Motor neuron (in vitro differentiated cells): ENCODE results near the gene FAM72B. TPM values are rescaled to one million over a fixed set of nuclear protein-coding genes. Genes with fewer than 3 reads are reported as not detected.
"Not testable (repeated sequence)": the region's sequence is repeated elsewhere in the genome, so short reads cannot be mapped to it uniquely, and the experiment has no call there.

Experiments used
- ATAC-seq, 8 experiments: fragments of 200-7000 bp; cut with Tn5 transposase; replicated peaks in 6 of 8; 2 replicates each; pipeline ENCODE4 v1.8.0; 2021; ENCODE audit warnings: mild to moderate bottlenecking in 8 of 8, moderate library complexity in 8 of 8
- H3K27ac ChIP-seq, 2 donors: fragments of 250-450 bp; sonication (Bioruptor Pico); 2 replicates each; pipeline ENCODE4 v1.9.0; 2021; ENCODE audit warnings: antibody characterized with exemption in 2 of 2, mild to moderate bottlenecking in 2 of 2, moderate library complexity in 1 of 2
- H3K4me1 ChIP-seq, 2 donors: fragments of 250-450 bp; sonication (Bioruptor Pico); replicated peaks in 1 of 2; 2 replicates each; pipeline ENCODE4 v1.6.1; 2021; ENCODE audit warnings: antibody characterized with exemption in 2 of 2, mild to moderate bottlenecking in 2 of 2, moderate library complexity in 1 of 2
- H3K4me3 ChIP-seq, 5 donors: fragments of 250-450 bp; sonication (Bioruptor Pico); 2 replicates each; pipeline ENCODE4 v1.9.0; 2021; ENCODE audit warnings: antibody characterized with exemption in 5 of 5, mild to moderate bottlenecking in 5 of 5, moderate library complexity in 4 of 5
- WGBS, 10 experiments: fragments of 450-650 bp; shearing (Covaris generic); methylation state at CpG; one replicate each; pipeline ENCODE4 v1.0.0; 2022; 5-methylcytosine and 5-hydroxymethylcytosine counted together
- in situ Hi-C, 9 experiments: fragments of 400-800 bp; cut with MboI; loops; one replicate each; pipeline ENCODE4 v1.15.0; 2021; ENCODE audit warnings: low sequenced_read_pairs in 9 of 9, low pct_unique_long_range_greater_than_20kb in 2 of 9; ENCODE audit not compliant: unreplicated experiment in 9 of 9
- total RNA-seq, 8 experiments: library from RNA; unstranded; fragments of 300-600 nt; gene quantifications; 2 replicates each; pipeline versions ENCODE4 v1.2.3 to v1.2.4, GENCODE V29; 2022

FAM72B gene
- total RNA-seq, 8 experiments from 2014 or later: 0.71 to 12.6 (median 4.8) TPM

DNA sequence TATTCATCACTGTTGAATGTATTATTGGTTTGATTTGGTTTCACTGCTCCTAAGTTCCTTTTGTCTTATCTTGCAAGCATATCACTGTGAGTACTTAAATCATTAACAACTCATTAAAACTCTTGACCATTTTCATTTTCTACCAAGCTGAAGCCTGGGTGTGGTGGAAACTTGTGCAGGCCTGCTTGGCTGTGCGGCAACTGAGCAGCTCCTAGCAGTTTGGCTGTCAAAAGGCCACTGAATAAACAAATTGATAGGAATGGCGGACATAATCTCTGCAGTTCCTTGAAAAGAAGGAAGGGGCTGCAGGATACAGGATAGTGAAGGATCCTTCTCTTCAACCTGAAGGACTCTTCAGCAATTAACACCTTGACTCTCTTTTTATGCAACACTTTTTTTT, 26.6 kb upstream of the FAM72B start:
- H3K4me3 ChIP-seq, H3K27ac ChIP-seq, in situ Hi-C loops, H3K4me1 ChIP-seq: not testable (repeated sequence)
- ATAC-seq: peak in 2 of 8 experiments; percentile 19 to 45
- 100% methylated on average over 1 of the region's 2 CpGs; no CpG with 5 or more reads in 9 of the 10 experiments for WGBS, 10 experiments

DNA sequence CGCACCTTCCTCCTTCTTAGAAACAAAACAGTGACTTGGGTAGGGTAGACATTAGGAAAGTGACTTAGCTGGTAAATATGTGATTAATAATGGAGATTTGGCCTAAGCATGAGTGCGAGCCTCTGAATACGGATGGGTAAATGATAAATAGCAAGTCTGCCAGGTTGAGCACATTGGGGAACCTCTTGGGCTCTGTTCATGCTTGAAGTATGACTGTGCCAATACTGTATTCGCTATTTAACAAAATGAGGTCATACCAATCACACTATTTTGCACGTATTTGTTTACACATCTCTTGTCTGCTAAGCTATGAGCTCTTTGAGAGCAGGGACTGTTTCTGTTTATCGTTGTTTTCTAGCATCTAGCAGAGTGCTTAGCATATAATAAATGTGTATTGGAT, 24.2 kb upstream of the FAM72B start:
- H3K4me1 ChIP-seq, H3K27ac ChIP-seq, in situ Hi-C loops, H3K4me3 ChIP-seq: not testable (repeated sequence)
- ATAC-seq: peak in 1 of 8 experiments; percentile 22
- WGBS, 10 experiments: no CpG with 5 or more reads among the region's 6 CpGs

DNA sequence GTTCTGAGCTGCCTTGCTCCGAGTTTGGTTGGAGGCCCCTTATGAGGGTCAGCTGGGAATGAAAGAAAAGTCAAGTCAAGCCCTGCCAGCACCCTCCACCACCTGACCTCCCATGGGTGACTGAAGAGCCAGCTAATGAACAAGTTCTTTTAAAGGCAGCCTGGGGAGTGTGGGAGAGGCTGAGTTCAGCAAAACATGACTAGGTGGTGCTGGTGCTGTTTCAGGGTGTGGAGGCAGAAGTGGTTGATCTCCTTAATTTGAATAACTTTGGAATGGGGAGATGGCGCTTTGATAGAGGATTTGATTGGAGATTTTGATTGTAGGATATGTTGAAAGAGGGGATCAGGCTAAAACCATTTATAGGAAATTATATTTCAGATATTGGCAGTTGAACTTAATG, 23.2 kb upstream of the FAM72B start:
- H3K4me1 ChIP-seq, in situ Hi-C loops, H3K4me3 ChIP-seq, H3K27ac ChIP-seq: not testable (repeated sequence)
- ATAC-seq: peak in 2 of 8 experiments; percentile 64 to 68
- no CpG with 5 or more reads among the region's 2 CpGs for WGBS, 10 experiments

DNA sequence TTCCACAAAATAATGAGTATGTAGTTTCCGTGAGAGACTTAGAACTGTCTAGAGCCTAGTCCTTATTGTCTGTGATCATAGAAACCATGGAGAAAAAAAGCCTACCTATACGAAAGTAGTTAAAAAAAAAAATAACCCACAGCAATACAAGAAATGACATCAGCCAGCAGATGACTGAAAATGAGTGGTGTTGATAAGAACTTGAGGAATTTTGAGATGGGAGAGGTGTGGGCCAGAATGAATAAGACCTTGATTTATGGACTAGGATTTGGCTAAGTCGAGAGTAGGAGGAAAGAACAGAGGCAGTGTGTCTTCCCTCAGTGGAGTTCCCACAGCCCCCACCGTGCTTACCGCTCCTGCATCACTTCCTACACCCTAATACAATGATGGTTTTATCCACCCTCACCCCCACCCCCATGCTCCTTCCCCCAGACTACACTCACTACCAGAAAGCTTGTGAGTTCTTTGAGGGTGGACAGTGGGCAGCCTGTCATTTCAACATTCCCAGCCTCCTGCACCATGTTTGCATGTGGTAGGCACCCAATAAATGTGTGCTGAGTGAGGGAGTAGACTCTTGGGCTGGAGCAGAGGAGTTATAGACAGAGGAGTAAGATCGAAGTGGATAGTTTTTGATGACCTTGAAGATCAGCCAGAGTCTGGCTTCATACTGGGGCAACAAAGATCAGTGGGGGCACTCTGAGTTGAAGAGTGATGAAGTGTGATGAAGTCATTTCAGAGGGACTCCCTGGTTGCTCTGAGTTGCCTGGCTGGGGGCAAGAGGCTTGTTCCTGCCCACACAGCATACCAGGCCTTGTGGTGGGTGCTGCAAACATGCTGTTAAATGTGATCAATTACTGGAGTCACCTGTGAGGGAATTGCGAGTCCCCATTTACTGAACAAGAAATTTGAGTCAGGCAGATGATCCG, 21.9 kb upstream of the FAM72B start:
- ATAC-seq: peak in 1 of 8 experiments; percentile 14
- H3K27ac ChIP-seq, H3K4me3 ChIP-seq, H3K4me1 ChIP-seq, in situ Hi-C loops: not testable (repeated sequence)
- WGBS, 10 experiments: no CpG with 5 or more reads among the region's 8 CpGs

DNA sequence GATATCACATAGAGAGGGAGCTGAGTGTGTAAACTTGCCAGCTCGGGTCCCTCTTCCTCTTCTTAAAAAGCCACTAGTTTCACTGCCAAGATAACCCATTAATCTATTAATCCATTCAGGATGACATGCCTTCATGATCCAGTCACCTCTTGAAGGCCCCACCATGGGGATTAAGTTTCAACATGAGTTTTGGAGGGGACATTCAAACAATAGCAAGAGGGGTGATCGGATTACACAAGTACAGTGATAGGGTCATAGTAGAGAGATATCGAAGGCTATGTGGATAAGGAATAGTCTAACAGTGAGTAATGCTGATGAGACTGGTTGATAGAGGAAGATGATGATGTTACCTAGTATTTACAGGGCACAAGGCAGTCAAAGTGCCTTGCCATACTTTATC, 18.8 kb upstream of the FAM72B start:
- in situ Hi-C loops, H3K4me1 ChIP-seq, H3K27ac ChIP-seq, ATAC-seq, H3K4me3 ChIP-seq: not testable (repeated sequence)
- no CpG with 5 or more reads among the region's 3 CpGs for WGBS, 10 experiments

DNA sequence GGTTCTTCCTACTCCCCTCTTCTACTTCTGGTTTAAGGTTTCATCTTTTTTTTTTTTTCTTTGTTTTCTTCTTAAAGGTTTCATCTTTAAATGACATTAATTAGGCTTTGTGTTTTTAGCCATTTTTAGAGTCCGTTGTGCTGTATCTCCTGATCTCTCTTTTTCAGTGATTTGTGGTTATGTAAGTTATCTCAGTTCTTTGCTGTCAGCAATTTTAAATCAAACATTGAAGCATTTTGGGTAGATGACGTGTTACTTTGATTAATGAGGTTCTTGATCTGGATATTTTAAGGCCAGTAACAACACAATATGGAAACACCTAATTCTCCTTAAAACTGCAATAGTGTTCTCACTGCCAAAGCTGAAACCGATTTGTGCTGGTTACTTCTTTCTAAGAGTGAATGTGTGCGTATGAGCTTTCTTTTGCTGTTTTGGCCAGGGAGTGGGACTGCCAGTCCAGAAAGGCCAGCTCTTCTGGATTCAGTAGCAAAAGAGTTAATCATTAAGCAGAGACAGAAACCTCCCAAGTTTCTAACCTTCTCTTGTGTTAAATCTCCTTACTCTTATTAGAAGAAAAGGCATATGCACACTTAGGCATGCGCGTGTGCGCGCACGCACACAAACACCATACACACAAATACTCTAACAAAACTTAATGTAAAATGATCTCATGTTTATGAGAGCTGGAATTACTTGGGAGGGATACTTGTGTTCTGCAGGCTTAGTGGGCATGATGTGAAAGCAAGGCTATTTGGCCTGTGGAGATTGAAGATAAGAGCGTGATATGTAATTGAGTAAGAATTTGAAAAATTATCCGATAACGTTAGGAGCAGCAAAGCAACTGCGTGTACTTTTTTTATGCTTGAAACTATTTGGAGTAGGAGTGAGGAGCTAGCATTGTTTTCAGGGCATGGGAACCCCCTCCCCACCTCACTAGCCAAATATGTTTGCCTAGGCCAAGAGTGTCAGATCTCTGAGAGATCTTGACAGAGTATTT, 17.1 kb upstream of the FAM72B start:
- WGBS, 10 experiments: 40 to 100% (median 96%) methylated on average over 1 to 8 of the region's 13 CpGs; no CpG with 5 or more reads in 5 of the 10 experiments

DNA sequence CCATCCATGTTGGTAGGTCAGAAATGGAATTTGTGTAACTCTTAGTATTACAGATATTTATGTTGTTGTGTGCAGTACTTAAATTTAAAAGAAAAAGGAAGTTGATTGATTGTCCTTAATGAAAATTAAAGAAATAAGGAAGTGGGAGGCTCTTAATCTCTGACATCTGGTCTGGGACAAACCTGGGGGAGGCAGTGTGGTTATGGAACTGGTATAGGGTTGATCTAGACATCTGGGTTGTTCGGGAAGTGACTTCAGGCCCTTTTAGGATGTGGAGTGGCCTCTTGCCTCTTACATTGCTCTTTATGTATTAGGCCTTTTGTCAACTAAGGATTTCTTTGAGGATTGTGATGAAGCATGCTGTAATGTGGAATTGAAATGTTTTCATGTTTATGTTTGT, 16.1 kb upstream of the FAM72B start:
- no CpG with 5 or more reads among the region's 1 CpG for WGBS, 10 experiments
- ATAC-seq, in situ Hi-C loops, H3K27ac ChIP-seq, H3K4me1 ChIP-seq, H3K4me3 ChIP-seq: not testable (repeated sequence)

More for the DNA sequence above, 17.1 kb upstream of the FAM72B start:
- in situ Hi-C loops, H3K4me3 ChIP-seq, H3K4me1 ChIP-seq, H3K27ac ChIP-seq: not testable (repeated sequence)
- ATAC-seq: peak in 1 of 8 experiments; percentile 23

DNA sequence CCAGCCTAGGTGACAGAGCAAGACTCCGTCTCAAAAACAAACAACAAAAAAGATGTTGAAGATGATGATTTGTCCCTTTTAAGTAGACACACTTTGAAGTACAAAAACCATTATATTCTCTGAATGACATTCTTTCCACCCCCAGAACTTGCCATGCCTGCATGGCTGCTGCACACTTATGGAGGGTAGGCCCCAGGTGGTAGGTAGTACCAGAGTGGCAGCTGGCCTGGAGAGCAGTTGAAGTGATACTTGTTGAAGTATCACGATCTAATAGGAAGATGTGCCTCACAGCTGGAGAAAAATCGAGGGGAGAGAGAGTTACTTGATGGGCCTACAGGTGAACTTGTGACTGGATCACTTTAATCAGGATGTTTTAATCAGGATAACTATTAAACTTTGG, 15.6 kb upstream of the FAM72B start:
- H3K27ac ChIP-seq, H3K4me3 ChIP-seq, in situ Hi-C loops, ATAC-seq, H3K4me1 ChIP-seq: not testable (repeated sequence)
- WGBS, 10 experiments: no CpG with 5 or more reads among the region's 3 CpGs

DNA sequence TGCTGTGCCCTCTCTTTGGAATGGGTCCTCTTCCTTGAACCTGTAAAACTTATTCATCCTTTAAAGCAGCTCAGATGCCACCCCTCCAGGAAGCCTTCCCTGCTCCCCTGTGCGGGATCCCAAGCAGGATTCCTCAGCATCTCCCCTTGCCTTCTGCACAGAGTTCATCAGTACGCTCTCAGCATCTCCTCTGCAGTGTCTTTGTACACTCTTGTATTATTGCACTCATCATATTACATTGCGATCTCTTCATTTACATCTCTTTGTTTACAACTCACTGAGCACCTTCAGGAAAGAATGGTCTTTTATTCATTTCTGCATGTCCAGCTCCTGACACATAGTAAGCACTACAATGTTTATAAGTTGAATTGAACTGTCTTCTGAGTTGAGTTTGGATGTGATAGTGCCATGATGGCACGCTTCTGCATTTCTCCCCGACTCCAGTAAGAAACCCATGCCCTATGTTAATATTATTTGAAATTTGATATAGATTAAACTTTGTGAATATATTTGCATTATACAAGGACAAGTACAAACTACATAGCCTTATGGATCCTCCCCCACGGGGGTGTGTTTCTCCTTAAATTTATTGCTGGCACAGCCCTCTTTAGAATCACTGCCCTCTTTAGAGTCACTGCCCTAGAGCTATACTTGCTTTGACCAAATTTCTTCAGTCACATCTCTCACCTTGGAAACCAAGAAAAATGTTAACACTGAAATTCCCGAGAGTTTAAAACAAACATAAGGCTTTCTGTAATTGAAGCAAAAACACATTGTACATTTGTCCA, 13.1 kb upstream of the FAM72B start:
- peak; percentile 54 to 93 (median 66) for ATAC-seq
- H3K4me1 ChIP-seq, H3K27ac ChIP-seq, in situ Hi-C loops, H3K4me3 ChIP-seq: not testable (repeated sequence)
- WGBS, 10 experiments: no CpG with 5 or more reads among the region's 7 CpGs

DNA sequence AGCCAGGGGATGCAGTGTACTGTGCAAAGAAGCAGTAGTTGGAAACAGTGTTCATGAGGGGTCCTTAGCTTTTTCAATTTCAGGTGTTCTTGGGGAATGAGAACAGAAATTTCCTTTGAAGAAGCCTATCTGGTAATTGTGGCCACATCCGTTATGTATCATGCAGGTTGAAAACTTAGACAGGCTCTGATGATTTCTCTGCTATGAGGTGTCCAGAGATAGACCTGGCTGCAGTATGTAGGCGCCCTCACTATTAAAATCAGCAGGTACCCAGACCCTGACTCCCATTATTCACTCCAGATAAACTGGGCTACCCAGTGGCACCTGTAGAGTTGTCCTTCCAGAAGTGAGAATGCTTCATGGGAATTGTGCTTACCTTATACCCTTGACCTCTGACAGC, 8.4 kb upstream of the FAM72B start:
- H3K4me3 ChIP-seq, H3K4me1 ChIP-seq, in situ Hi-C loops, ATAC-seq, H3K27ac ChIP-seq: not testable (repeated sequence)
- WGBS, 10 experiments: no CpG with 5 or more reads among the region's 2 CpGs

DNA sequence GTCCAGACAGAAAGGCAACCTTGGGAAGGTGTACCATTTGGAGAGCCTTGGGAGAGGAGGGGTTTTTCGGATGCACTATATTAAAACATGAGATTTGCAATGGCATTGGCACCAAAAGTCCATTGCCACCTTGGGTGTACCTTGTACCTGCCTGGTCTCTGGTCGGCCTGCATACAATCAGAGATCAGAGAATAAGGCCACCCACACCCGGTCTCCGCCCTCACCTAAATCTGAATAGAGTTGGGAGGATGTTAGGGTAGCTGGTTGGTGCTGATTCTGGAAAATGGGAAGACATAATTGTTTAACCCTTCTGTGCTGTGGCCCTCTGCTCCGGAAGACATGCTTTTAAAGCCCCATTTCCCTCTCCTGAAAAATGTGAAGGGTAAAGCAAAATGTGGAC, 3.8 kb upstream of the FAM72B start:
- H3K4me3 ChIP-seq: peak overlapping the region; percentile 25 to 35 (median 29)

DNA sequence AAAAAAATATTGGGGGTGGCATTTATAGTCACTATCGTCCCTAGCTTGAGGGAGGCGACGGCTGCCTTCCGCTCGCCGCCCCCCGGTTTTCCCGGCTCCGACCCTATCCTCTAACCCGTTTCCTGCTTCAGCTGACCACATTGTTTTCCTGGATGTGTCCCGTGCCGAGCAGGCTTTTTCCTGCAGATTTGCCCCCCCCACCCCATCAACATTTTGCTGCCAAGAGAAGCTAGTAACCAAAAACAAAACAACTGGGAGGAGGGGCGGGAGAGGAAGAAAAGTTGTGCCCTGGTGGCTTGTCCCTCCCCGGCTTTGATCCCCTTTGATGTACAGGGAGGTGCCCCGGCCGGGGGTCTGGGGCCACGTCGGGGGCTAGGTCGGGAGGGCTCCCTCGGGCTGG, 2.1 kb upstream of the FAM72B start:
- peak overlapping the region; percentile 28 to 54 (median 41) for H3K4me3 ChIP-seq
- peak in 1 of 8 experiments; percentile 0 for ATAC-seq
- H3K27ac ChIP-seq, in situ Hi-C loops, H3K4me1 ChIP-seq: not testable (repeated sequence)
- no CpG with 5 or more reads among the region's 20 CpGs for WGBS, 10 experiments

More for the DNA sequence above, 3.8 kb upstream of the FAM72B start:
- in situ Hi-C loops, H3K27ac ChIP-seq, ATAC-seq, H3K4me1 ChIP-seq: not testable (repeated sequence)
- WGBS, 10 experiments: 20% methylated on average over 1 of the region's 5 CpGs; no CpG with 5 or more reads in 9 of the 10 experiments
